KMS-11 (cell line): Measurements from ENCODE around the gene TMEM235.

Source experiments
- H2AFZ ChIP-seq: fragments of 200-600 bp; sonication (generic); 2 replicates; pipeline ENCODE4 v1.6.1; 2016; ENCODE audit warnings: antibody characterized with exemption, mixed run types, low read depth
- H3K27ac ChIP-seq: fragments of 200-600 bp; sonication (generic); 2 replicates; pipeline ENCODE4 v1.6.1; 2016; ENCODE audit warnings: mild to moderate bottlenecking, mixed run types
- H3K27me3 ChIP-seq: fragments of 200-600 bp; sonication (generic); 2 replicates; pipeline ENCODE4 v1.6.1; 2017; ENCODE audit warnings: mild to moderate bottlenecking, low read depth, mixed run types, moderate library complexity; ENCODE audit not compliant: insufficient read depth
- H3K36me3 ChIP-seq: fragments of 200-600 bp; sonication (generic); 2 replicates; pipeline ENCODE4 v1.6.1; 2017; ENCODE audit warnings: mild to moderate bottlenecking, mixed run types; ENCODE audit not compliant: insufficient read depth
- H3K4me1 ChIP-seq: fragments of 200-600 bp; sonication (generic); 2 replicates; pipeline ENCODE4 v1.6.1; 2016; ENCODE audit warnings: mild to moderate bottlenecking, low read depth, mixed run types; ENCODE audit not compliant: poor library complexity, severe bottlenecking
- H3K4me2 ChIP-seq: fragments of 200-600 bp; sonication (generic); 2 replicates; pipeline ENCODE4 v1.7.0; 2016; ENCODE audit warnings: mild to moderate bottlenecking, mixed run types
- H3K4me3 ChIP-seq: fragments of 200-600 bp; sonication (generic); IDR thresholded peaks from 2 replicates; pipeline ENCODE4 v1.6.1; 2017; ENCODE audit warnings: low read depth, low read length, mixed read lengths; ENCODE audit not compliant: insufficient read depth
- H3K79me2 ChIP-seq: fragments of 200-600 bp; sonication (generic); 2 replicates; pipeline ENCODE4 v1.6.1; 2016; ENCODE audit warnings: low read depth, mixed run types; ENCODE audit not compliant: insufficient read depth
- H3K9ac ChIP-seq: fragments of 200-600 bp; sonication (generic); 2 replicates; pipeline ENCODE4 v1.6.1; 2016; ENCODE audit warnings: mild to moderate bottlenecking, mixed run types
- H4K20me1 ChIP-seq: fragments of 200-600 bp; sonication (generic); 2 replicates; pipeline ENCODE4 v1.6.1; 2016; ENCODE audit warnings: mild to moderate bottlenecking, mixed run types; ENCODE audit not compliant: insufficient read depth
- CTCF ChIP-seq: fragments of 200-600 bp; sonication (generic); conservative IDR thresholded peaks from 2 replicates; pipeline ENCODE4 v1.6.1; 2017; ENCODE audit warnings: low read depth, mild to moderate bottlenecking, antibody characterized with exemption, low read length, moderate library complexity, mixed read lengths

Gene TMEM235

GRCh38 chr17:78226055-78226758 is 5.2 kb upstream of the TMEM235 start:
- Histone ChIP-seq H3K36me3 (peaks cover 12% of the 10 kb centered on the region; the same call in 1 of the 2 replicates), H3K79me2 (no peaks in the 10 kb centered on the region), H4K20me1 (no peaks in the 10 kb centered on the region), H3K4me3 (no peak overlapping the region), H3K4me1 (peaks cover 20% of the 10 kb centered on the region), H3K4me2 (no peak overlapping the region), H2AFZ (no peak overlapping the region), H3K9ac (no peak overlapping the region), H3K27me3 (no peaks in the 10 kb centered on the region), H3K27ac (no peak overlapping the region)
- TF ChIP-seq CTCF: no peak

GRCh38 chr17:78226759-78227454 is 4.5 kb upstream of the TMEM235 start:
- Histone ChIP-seq H3K4me2 (no peak overlapping the region), H2AFZ (no peak overlapping the region), H3K4me3 (no peak overlapping the region), H4K20me1 (no peaks in the 10 kb centered on the region), H3K27ac (no peak overlapping the region), H3K79me2 (no peaks in the 10 kb centered on the region), H3K36me3 (peaks cover 12% of the 10 kb centered on the region; the same call in 1 of the 2 replicates), H3K4me1 (peaks cover 23% of the 10 kb centered on the region), H3K9ac (no peak overlapping the region), H3K27me3 (no peaks in the 10 kb centered on the region)
- TF ChIP-seq CTCF: no peak

GRCh38 chr17:78227455-78227916 is 3.9 kb upstream of the TMEM235 start:
- no peak overlapping the region for H3K9ac ChIP-seq
- no peaks in the 10 kb centered on the region for H4K20me1 ChIP-seq
- H3K4me3 ChIP-seq: no peak overlapping the region
- no peaks in the 10 kb centered on the region for H3K79me2 ChIP-seq
- TF ChIP-seq CTCF: no peak
- H3K4me1 ChIP-seq: peaks cover 23% of the 10 kb centered on the region
- no peak overlapping the region for H3K4me2 ChIP-seq
- no peak overlapping the region for H3K27ac ChIP-seq
- no peaks in the 10 kb centered on the region for H3K27me3 ChIP-seq
- peaks cover 12% of the 10 kb centered on the region; the same call in 1 of the 2 replicates for H3K36me3 ChIP-seq
- H2AFZ ChIP-seq: no peak overlapping the region

GRCh38 chr17:78228176-78228575 is 3.3 kb upstream of the TMEM235 start:
- Histone ChIP-seq H3K36me3 (peaks cover 8% of the 10 kb centered on the region; the same call in 1 of the 2 replicates), H4K20me1 (no peaks in the 10 kb centered on the region), H3K79me2 (no peaks in the 10 kb centered on the region), H3K4me3 (no peak overlapping the region), H3K4me1 (peaks cover 23% of the 10 kb centered on the region), H2AFZ (no peak overlapping the region), H3K27me3 (no peaks in the 10 kb centered on the region), H3K9ac (no peak overlapping the region), H3K4me2 (no peak overlapping the region), H3K27ac (no peak overlapping the region)
- no peak for TF ChIP-seq CTCF
